ENCODE results near the gene LUZP2. TPM values are rescaled to one million over a fixed set of nuclear protein-coding genes. Genes with fewer than 3 reads are reported as not detected.

The LUZP2 gene
- total RNA-seq, 1 experiment from 2014 or later = 0.11 TPM

- no peak for ATAC-seq
- Histone ChIP-seq H3K4me1 (ENCODE audit: insufficient read depth, low read length) (no peaks in the 10 kb centered on the region), H3K36me3 (ENCODE audit: low read depth, low read length) (no peaks in the 10 kb centered on the region), H3K9me3 (ENCODE audit: low read length) (no peaks in the 10 kb centered on the region), H3K27ac (ENCODE audit: low read length) (no peak overlapping the region), H3K4me2 (ENCODE audit: low read length) (no peak overlapping the region), H4K20me1 (ENCODE audit: low read length) (no peaks in the 10 kb centered on the region), H3K9ac (ENCODE audit: low read length) (no peak overlapping the region), H3K27me3 (ENCODE audit: low read length) (no peaks in the 10 kb centered on the region), H3K9me2 (replicated peaks; ENCODE audit: low read length) (no peaks in the 10 kb centered on the region), H3K4me3 (ENCODE audit: low read length) (no peak overlapping the region), H3F3A (ENCODE audit: low read length, unreplicated experiment) (no peaks in the 10 kb centered on the region), H3K79me2 (ENCODE audit: low read length) (no peaks in the 10 kb centered on the region), H2AFZ (ENCODE audit: low read length) (no peak overlapping the region)
- CTCF ChIA-PET = no interaction called here
- no TSS peak for BruUV-seq (replicated peaks)
- POLR2A ChIA-PET (ENCODE audit: unreplicated experiment) = no interaction called here
- no peak for DNase-seq
- TF ChIP-seq CTCF (conservative IDR thresholded peaks at IDR 0.05; ENCODE audit: low read depth, low read length) (no peak), EZH2 (IDR thresholded peaks at IDR 0.05; ENCODE audit: low read length, unreplicated experiment) (no peak), EZH2phosphoT487 (IDR thresholded peaks at IDR 0.05; ENCODE audit: borderline replicate concordance, low read length) (no peak)
- intact Hi-C loops (cut with micrococcal nuclease) = no loop called here
These were observed 375.3 kb downstream of the LUZP2 start for GRCh38 chr11:24872186-24872585.

GRCh38 chr11:24872651-24873311, 375.9 kb downstream of the LUZP2 start:
- TF ChIP-seq CTCF (conservative IDR thresholded peaks at IDR 0.05; ENCODE audit: low read depth, low read length) (no peak), EZH2phosphoT487 (IDR thresholded peaks at IDR 0.05; ENCODE audit: borderline replicate concordance, low read length) (no peak), EZH2 (IDR thresholded peaks at IDR 0.05; ENCODE audit: low read length, unreplicated experiment) (no peak)
- Histone ChIP-seq H4K20me1 (ENCODE audit: low read length) (no peaks in the 10 kb centered on the region), H3K9me2 (replicated peaks; ENCODE audit: low read length) (no peaks in the 10 kb centered on the region), H3F3A (ENCODE audit: low read length, unreplicated experiment) (no peaks in the 10 kb centered on the region), H3K79me2 (ENCODE audit: low read length) (no peaks in the 10 kb centered on the region), H3K4me3 (ENCODE audit: low read length) (no peak overlapping the region), H3K9me3 (ENCODE audit: low read length) (no peaks in the 10 kb centered on the region), H3K27me3 (ENCODE audit: low read length) (no peaks in the 10 kb centered on the region), H3K4me1 (ENCODE audit: insufficient read depth, low read length) (no peaks in the 10 kb centered on the region), H3K27ac (ENCODE audit: low read length) (no peak overlapping the region), H3K4me2 (ENCODE audit: low read length) (no peak overlapping the region), H2AFZ (ENCODE audit: low read length) (no peak overlapping the region), H3K9ac (ENCODE audit: low read length) (no peak overlapping the region), H3K36me3 (ENCODE audit: low read depth, low read length) (no peaks in the 10 kb centered on the region)
- POLR2A ChIA-PET (ENCODE audit: unreplicated experiment) = no interaction called here
- DNase-seq = no peak
- CTCF ChIA-PET = no interaction called here
- intact Hi-C loops (cut with micrococcal nuclease) = no loop called here
- BruUV-seq (replicated peaks) = no TSS peak
- ATAC-seq = no peak

- Histone ChIP-seq H4K20me1 (ENCODE audit: low read length) (no peaks in the 10 kb centered on the region), H3K9me3 (ENCODE audit: low read length) (no peaks in the 10 kb centered on the region), H3K27ac (ENCODE audit: low read length) (no peak overlapping the region), H3K9ac (ENCODE audit: low read length) (no peak overlapping the region), H3K4me2 (ENCODE audit: low read length) (no peak overlapping the region), H3K9me2 (replicated peaks; ENCODE audit: low read length) (no peaks in the 10 kb centered on the region), H2AFZ (ENCODE audit: low read length) (no peak overlapping the region), H3K4me1 (ENCODE audit: insufficient read depth, low read length) (no peaks in the 10 kb centered on the region), H3K27me3 (ENCODE audit: low read length) (no peaks in the 10 kb centered on the region), H3K36me3 (ENCODE audit: low read depth, low read length) (no peaks in the 10 kb centered on the region), H3K79me2 (ENCODE audit: low read length) (no peaks in the 10 kb centered on the region), H3F3A (ENCODE audit: low read length, unreplicated experiment) (no peaks in the 10 kb centered on the region), H3K4me3 (ENCODE audit: low read length) (no peak overlapping the region)
- TF ChIP-seq CTCF (conservative IDR thresholded peaks at IDR 0.05; ENCODE audit: low read depth, low read length) = no peak
- no peak for TF ChIP-seq EZH2 (IDR thresholded peaks at IDR 0.05; ENCODE audit: low read length, unreplicated experiment)
- TF ChIP-seq EZH2phosphoT487 (IDR thresholded peaks at IDR 0.05; ENCODE audit: borderline replicate concordance, low read length) = no peak
- POLR2A ChIA-PET (ENCODE audit: unreplicated experiment) = no interaction called here
- DNase-seq (no peak), ATAC-seq (no peak)
- intact Hi-C loops (cut with micrococcal nuclease) = no loop called here
- CTCF ChIA-PET = no interaction called here
- no TSS peak for BruUV-seq (replicated peaks)
These were observed 384.1 kb downstream of the LUZP2 start for GRCh38 chr11:24880962-24881361.

Data from PC-3 (cell line).